Measurements from ENCODE around the gene CCDC15.
A peak's percentile ranks its signal among the peaks of the same experiment; 100 is the strongest.
"Not testable (repeated sequence)": the region's sequence is repeated elsewhere in the genome, so short reads cannot be mapped to it uniquely, and the experiment has no call there.

Gene CCDC15

DNA sequence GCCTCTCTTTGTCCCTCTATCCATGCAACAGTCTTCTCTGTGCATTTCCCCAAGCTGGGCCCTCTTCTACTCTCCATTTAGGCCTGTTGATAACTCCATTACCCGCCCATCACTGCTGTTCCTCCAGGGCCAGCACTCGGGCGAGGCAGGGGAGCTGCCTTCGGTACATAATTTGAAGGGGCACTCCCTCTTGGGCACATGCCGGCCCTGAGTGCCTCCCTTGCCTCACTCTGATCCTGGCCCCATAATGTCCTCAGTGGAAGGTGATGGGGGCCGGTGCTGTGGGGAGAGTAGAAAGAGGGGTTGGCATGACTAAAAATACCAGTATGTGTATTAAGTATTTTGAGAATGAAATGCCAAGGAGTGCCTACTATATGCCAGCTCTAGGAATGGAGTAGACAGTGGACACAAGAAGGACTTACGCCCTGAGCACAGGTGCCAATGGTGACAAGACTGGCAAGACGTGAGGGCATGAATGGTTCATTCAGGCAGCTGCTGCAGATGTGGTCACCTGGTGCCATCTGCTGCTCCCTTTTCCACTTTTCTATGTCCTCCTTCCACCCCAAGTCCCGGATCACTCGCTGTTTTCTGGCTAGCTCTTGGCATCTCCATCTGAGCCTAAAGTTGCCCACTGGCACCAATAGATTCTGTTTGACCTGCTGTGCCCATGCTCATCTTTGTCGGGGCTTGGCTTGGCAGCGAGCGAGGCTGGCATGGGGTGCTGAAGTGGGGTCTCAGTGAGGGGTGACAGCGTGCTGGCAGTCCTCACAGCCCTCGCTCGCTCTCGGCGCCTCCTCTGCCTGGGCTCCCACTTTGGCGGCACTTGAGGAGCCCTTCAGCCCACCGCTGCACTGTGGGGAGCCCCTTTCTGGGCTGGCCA is 134.8 kb downstream of the CCDC15 start:
- no peak for DNase-seq
- 0 out of 2 replicates have a peak, but pooled peaks cover 3% of the 10 kb centered on the region for H4K20me1 ChIP-seq (ENCODE audit: insufficient read depth, low read length)
- H3K4me1 ChIP-seq (ENCODE audit: insufficient read depth, low read length): no peaks in the 10 kb centered on the region
- no peaks in the 10 kb centered on the region for H3K79me2 ChIP-seq (ENCODE audit: insufficient read depth, low read length)
- H3K4me3 ChIP-seq (ENCODE audit: low read depth in 1 of 2, low read length in 2 of 2): no peak overlapping the region
- H3K9me3 ChIP-seq (ENCODE audit: insufficient read depth, low read length, severe bottlenecking): no peaks in the 10 kb centered on the region
- no peak for ATAC-seq (ENCODE audit: insufficient read depth, low read depth)
- no peak overlapping the region for H3K27ac ChIP-seq (ENCODE audit: low read length)
- H2AFZ ChIP-seq (ENCODE audit: low read depth, low read length): no peak overlapping the region
- no peak overlapping the region for H3K9ac ChIP-seq (ENCODE audit: low read depth, low read length)
- TF ChIP-seq, protein P1, sequence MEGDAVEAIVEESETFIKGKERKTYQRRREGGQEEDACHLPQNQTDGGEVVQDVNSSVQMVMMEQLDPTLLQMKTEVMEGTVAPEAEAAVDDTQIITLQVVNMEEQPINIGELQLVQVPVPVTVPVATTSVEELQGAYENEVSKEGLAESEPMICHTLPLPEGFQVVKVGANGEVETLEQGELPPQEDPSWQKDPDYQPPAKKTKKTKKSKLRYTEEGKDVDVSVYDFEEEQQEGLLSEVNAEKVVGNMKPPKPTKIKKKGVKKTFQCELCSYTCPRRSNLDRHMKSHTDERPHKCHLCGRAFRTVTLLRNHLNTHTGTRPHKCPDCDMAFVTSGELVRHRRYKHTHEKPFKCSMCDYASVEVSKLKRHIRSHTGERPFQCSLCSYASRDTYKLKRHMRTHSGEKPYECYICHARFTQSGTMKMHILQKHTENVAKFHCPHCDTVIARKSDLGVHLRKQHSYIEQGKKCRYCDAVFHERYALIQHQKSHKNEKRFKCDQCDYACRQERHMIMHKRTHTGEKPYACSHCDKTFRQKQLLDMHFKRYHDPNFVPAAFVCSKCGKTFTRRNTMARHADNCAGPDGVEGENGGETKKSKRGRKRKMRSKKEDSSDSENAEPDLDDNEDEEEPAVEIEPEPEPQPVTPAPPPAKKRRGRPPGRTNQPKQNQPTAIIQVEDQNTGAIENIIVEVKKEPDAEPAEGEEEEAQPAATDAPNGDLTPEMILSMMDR (IDR thresholded peaks at IDR 0.05; ENCODE audit: borderline replicate concordance, extremely low read depth, low read length, poor library complexity, severe bottlenecking): no peak
- H3K36me3 ChIP-seq (ENCODE audit: insufficient read depth, low read length): no peaks in the 10 kb centered on the region
- no peak overlapping the region for H3K4me2 ChIP-seq (ENCODE audit: insufficient read depth, low read length)
- no peaks in the 10 kb centered on the region for H3K27me3 ChIP-seq (ENCODE audit: insufficient read depth, low read length, poor library complexity)

- not testable (repeated sequence) for H3K27ac ChIP-seq (ENCODE audit: low read length); H3K79me2 ChIP-seq (ENCODE audit: insufficient read depth, low read length); DNase-seq; H2AFZ ChIP-seq (ENCODE audit: low read depth, low read length); H4K20me1 ChIP-seq (ENCODE audit: insufficient read depth, low read length); ATAC-seq (ENCODE audit: insufficient read depth, low read depth); H3K9ac ChIP-seq (ENCODE audit: low read depth, low read length); H3K4me2 ChIP-seq (ENCODE audit: insufficient read depth, low read length); H3K9me3 ChIP-seq (ENCODE audit: insufficient read depth, low read length, severe bottlenecking); H3K27me3 ChIP-seq (ENCODE audit: insufficient read depth, low read length, poor library complexity); H3K36me3 ChIP-seq (ENCODE audit: insufficient read depth, low read length); H3K4me1 ChIP-seq (ENCODE audit: insufficient read depth, low read length); H3K4me3 ChIP-seq (ENCODE audit: low read depth in 1 of 2, low read length in 2 of 2)
Observed at GRCh38 chr11:125089481-125089880, 135.5 kb downstream of the CCDC15 start.

DNA sequence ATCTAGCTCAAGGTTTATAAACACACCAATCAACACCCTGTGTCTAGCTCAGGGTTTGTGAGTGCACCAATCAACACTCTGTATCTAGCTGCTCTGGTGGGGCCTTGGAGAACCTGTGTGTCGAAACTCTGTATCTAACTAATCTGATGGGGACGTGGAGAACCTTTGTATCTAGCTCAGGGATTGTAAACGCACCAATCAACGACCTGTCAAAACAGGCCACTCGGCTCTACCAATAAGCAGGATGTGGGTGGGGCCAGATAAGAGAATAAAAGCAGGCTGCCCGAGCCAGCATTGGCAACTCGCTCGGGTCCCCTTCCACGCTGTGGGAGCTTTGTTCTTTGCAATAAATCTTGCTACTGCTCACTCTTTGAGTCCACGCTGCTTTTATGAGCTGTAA is 136.1 kb downstream of the CCDC15 start:
- not testable (repeated sequence) for H4K20me1 ChIP-seq (ENCODE audit: insufficient read depth, low read length); H3K27ac ChIP-seq (ENCODE audit: low read length); H3K9ac ChIP-seq (ENCODE audit: low read depth, low read length); ATAC-seq (ENCODE audit: insufficient read depth, low read depth); H3K4me1 ChIP-seq (ENCODE audit: insufficient read depth, low read length); H2AFZ ChIP-seq (ENCODE audit: low read depth, low read length); H3K4me2 ChIP-seq (ENCODE audit: insufficient read depth, low read length); DNase-seq; H3K79me2 ChIP-seq (ENCODE audit: insufficient read depth, low read length); H3K9me3 ChIP-seq (ENCODE audit: insufficient read depth, low read length, severe bottlenecking); H3K4me3 ChIP-seq (ENCODE audit: low read depth in 1 of 2, low read length in 2 of 2); H3K27me3 ChIP-seq (ENCODE audit: insufficient read depth, low read length, poor library complexity); H3K36me3 ChIP-seq (ENCODE audit: insufficient read depth, low read length)

DNA sequence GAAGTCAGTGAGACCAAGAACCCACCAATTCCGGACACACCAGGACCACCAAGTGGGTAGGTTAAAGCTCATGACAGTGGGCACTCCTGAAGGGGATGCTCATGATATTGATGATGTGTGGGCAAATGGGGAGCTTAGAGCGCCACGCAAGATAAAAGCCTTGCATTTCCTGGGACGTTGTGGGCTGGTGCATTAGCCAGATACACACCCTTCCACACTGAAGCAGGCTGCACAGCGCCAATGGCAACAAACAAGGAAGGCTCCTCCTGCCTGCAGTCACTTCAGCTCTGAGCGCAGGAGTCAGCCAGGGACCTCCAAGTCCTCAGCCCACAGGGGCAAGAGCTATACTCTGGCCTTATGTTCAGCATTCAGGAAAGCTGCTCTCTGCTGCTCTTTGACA is 136.8 kb downstream of the CCDC15 start:
- Histone ChIP-seq H3K9ac (ENCODE audit: low read depth, low read length) (no peak overlapping the region), H3K27ac (ENCODE audit: low read length) (no peak overlapping the region), H2AFZ (ENCODE audit: low read depth, low read length) (no peak overlapping the region), H3K27me3 (ENCODE audit: insufficient read depth, low read length, poor library complexity) (no peaks in the 10 kb centered on the region), H3K79me2 (ENCODE audit: insufficient read depth, low read length) (no peaks in the 10 kb centered on the region), H3K4me1 (ENCODE audit: insufficient read depth, low read length) (no peaks in the 10 kb centered on the region), H3K4me2 (ENCODE audit: insufficient read depth, low read length) (no peak overlapping the region), H3K9me3 (ENCODE audit: insufficient read depth, low read length, severe bottlenecking) (no peaks in the 10 kb centered on the region), H4K20me1 (ENCODE audit: insufficient read depth, low read length) (0 out of 2 replicates have a peak, but pooled peaks cover 3% of the 10 kb centered on the region), H3K36me3 (ENCODE audit: insufficient read depth, low read length) (no peaks in the 10 kb centered on the region), H3K4me3 (ENCODE audit: low read depth in 1 of 2, low read length in 2 of 2) (no peak overlapping the region)
- DNase-seq: no peak
- TF ChIP-seq, protein P1 (IDR thresholded peaks at IDR 0.05; ENCODE audit: borderline replicate concordance, extremely low read depth, low read length, poor library complexity, severe bottlenecking): no peak
- TF ChIP-seq EZH2 (IDR thresholded peaks at IDR 0.05; ENCODE audit: borderline replicate concordance, low read depth, low read length, severe bottlenecking): no peak
- peak; percentile 21; the same call in 1 of the 3 replicates for ATAC-seq (ENCODE audit: insufficient read depth, low read depth)
